Stimulated activated CD8-positive, alpha-beta memory T cell treated with anti-CD3 and anti-CD28 coated beads, Interleukin-4, amount 100 ng/mL, for 1 hour (primary cell): ENCODE data around the gene TBRG4.
"Not testable (repeated sequence)": the region's sequence is repeated elsewhere in the genome, so short reads cannot be mapped to it uniquely, and the experiment has no call there.

Source experiments
- DNase-seq, 2 donors: peaks; one replicate each; pipeline ENCODE4 v3.0.0-alpha.2; 2020; ENCODE audit warnings: low read depth in 2 of 2, low spot score in 1 of 2

TBRG4 gene

DNA sequence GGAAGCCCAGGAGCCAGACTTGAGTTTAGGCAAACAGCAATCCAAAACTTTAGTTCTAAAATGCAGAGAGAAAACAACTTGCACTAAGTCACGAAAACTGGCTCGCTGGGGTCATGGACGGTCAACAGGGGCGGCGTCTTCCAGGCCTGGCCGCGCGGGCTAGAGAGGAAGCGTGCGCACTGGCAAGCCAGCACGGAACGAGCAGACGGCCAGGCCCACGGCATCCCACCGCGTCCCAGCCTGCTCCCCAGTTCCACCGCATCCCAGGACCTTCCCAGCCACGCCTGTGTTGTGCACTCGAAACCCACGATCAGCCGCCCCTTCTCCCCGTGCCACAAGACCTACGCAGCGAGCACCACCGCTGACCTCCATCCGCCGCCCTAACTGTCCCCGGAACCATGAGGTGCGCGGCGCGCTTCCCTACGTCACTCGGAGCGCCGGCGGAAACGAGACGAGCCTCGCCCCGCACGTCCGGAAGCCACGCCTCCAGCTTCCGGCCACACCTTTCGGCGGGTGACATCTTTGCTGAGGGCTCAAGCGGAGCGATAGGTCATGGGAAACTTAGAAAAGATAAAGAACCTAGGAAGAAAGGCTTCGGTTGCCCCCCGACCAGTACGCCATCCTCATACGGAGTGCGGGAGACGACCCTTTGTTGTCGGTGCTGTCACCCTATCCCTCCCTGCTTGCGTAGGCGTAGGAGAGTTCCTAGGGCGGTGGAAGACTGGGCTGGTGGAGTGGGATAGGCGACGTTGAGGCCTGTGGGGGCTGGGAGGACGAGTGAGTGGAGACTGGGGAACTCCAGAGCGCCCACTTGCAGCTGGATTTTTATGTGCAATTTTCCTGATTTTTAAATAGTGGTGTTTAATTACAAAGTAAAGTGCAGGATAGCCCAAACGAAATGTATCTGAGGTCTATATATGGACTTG, at the start of gene TBRG4:
Gene TBRG4 (minus strand): TSS at position 400 of the 926 bp plus-strand sequence. CDS start 2,460 bp downstream, outside the sequence.
- DNase-seq, result peak; percentile 85 to 87

DNA sequence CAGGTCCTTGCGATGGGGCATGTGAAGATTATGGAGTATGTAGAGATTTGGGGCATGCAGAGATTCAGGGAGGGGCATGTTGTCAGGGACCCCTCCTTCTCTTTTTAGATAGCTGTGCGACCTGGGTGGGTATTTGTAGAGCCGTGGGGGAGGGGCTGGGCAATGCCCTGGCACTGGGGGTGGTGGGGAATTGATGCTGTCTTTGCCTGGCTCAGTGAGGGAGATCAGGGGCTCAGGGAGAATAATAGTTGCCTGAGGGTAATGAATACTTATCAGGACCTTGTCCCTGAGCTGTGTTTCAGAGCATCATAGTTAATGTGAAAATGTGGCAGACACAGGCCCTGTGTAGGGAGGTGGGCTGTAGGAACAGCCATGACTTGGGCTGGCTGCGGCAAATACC, 49.6 kb upstream of the TBRG4 start:
- no peak for DNase-seq

DNA sequence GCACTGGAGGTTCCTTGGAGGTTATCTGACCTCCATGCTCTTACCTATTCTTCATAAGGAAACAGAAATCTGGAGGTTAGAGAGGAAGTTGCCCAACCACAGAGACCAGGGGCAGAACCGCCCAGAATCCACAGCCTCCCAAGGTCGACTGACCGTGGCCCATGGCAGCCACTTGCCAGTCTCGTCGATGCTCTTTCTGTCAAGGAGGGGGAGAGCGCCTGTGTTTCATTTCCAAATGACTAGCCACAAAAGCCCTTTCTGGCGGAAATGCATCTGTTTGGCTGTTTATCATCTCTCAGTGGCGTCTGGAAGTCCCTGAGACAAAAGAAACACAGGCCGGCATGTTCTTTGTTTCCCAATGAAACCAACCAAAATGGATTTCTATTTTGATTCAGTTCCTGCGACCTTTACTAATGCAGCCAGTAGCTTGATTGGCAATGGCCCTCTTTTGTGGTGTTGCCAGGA, 49.0 kb upstream of the TBRG4 start:
- DNase-seq, result no peak

DNA sequence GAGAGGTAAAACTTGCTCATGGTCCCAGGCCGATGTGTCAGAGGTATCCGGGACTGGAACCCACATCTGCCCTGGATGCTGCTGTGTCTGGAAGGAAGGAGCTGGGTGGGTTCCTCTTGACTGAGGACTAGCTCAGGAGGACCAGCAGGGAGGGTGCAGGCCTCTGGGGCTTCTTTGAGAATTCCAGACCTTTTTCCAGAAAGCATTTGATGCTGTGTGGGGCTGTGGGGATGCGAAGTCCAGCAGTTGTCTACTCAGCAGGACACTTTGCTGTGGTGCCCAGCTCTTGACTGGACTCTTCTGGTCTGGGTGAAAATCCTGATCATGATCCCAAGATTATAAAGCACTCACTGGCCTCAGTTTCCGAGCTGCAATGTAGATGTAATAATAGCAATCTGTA, 47.8 kb upstream of the TBRG4 start:
- no peak for DNase-seq

DNA sequence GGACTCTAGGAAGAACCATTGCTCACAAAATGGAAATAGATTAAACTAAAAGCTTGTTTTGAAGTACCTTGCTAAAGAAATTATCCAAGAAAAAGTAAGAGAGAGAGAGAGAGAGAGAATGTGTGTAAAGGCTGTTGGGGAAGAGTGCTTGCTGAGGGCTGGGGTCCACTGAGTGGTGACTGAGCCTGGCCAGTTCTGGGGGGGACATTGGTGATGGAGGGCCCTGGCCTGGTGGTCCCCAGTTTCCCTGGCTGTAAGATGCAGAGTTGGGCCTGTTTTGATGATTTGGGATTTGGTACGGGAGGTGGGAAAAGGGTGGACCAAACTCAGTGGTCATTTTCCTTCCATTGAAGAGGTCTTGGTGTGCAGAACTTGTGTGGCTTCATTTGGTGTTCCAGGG, 47.0 kb upstream of the TBRG4 start:
- no peak for DNase-seq

DNA sequence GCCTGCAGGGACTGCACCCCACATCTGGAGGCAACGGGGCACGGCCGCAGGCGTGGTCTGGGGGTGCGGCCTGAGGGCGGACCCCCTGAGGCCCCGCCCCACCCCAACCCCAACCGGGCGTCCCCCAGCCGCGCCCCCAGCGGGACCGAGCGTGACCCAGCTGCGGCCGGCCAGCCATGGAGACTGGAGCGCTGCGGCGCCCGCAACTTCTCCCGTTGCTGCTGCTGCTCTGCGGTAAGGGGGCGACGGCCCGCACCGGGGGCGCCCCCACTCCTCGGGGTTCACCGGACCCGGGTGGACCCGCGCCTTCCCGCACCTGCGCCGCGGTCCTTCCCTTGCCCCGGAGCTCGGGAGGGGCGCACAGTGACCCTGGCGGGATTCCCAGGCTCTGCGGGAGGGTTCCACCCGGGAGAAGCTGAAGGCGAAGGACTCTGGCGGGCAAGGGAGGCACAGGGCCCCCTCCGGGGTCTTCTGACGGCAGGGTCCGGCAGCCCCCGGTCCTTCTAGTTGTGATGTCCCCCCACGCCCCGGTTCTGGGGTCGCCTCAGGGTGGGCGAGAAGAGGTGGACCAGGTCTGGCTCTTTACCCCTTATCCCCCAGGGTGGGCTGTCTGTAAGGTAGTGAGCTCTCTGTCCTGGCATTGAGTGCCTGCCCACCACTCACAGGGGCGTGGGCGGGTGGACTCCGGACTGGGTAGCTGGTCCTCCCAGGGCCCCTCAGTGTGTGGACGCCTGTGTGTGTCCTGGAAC, 46.3 kb upstream of the TBRG4 start, which contains the start of gene RAMP3:
Gene RAMP3 (plus strand): TSS at position 139 of the 749 bp plus-strand sequence. CDS start 38 bp downstream, at position 177.
- DNase-seq, result no peak

DNA sequence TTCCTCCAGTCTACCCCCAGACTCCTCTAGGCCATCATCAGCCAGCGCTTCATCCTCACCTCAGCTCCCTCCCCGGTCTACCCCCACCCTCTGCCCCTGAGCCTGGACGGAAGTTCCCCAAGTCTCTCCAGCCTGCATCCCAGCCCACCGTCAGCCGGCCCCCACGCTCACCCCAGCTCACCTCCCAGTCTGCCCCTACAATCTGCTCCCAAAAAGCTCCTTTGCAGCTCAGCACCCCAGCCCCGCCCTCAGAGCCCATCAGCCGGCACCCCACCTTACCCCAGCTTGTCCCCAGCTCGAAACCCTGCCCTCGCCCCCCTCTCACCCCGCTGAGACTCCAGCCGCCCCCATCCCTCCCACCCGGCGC, 45.8 kb upstream of the TBRG4 start:
- DNase-seq, result no peak

DNA sequence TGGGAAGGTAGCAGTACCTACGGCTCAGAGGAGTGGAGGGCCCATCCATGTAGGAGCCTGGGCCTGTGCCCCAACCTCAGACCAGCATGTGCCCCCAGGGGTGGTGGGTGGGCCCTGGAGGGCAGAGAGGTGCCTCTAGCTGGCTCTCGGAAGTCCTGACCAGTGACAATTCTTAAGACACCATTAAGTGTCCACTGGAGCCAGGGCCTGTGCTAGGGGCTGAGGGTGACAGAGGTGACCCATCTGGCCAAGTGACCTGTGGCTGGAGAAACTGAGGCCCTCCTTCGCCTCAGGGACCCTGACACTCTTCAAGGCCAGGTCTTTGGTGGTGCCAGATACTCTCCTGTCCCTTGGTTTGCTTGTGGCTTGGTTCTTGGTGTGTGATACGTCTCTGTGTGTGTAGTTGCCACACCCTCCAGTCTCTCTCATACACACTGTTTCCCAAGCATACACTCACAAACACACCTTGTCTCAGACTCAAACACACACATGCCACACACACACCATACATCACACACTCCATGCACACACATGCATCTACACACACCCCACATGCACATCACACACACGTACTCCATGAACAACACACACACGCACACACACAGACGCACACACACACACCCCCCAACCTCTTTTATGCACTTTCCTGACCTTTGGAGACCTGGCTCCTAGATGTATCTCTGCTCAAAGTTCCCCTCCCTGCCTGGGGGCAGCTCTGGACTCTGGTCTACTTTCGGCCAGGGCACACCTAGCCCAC, 45.2 kb upstream of the TBRG4 start:
- no peak for DNase-seq

DNA sequence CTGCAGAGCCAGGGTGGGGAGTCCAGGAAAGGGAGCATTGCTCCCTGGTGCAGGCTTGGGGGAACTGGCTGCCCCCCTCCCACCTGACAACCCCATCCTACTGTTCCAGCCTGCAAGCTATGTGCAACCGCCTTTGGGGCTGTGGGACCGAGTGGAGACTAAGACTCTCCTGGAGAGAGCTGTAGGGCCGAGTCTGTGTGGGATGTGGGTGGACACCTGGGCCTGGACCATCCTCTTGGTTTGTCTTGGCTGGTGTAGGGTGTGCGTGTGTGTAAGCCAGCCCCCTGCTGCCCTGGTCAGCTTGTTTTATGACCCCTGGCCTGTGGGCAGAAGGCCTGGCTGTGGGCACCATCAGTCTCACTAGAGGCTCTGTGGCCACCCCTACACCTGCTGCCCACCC, 44.4 kb upstream of the TBRG4 start:
- DNase-seq, result no peak

DNA sequence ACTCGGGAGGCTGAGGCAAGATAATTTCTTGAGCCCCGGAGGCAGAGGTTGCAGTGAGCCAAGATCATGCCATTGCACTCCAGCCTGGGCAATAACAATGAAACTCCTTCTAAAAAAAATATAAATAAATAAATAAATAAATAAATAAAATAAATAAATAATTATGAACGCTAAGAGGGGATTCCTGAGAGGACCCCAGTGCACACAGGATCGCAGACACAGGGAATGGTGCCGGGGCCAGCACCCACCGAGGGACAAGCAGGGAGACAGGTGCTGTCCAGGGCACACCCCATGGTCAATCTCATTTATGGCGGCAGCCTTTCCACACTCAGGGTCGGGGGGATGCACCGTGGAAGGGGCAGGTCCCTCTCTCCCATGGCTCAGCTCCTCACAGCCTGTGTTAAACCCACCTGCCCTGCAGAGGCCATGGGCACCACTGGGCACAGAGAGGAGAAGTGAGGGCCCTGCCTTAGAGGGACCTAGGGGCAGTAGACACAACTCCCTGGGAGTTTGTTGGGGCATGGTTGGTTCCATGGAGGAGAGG, 43.9 kb upstream of the TBRG4 start:
- no peak for DNase-seq

DNA sequence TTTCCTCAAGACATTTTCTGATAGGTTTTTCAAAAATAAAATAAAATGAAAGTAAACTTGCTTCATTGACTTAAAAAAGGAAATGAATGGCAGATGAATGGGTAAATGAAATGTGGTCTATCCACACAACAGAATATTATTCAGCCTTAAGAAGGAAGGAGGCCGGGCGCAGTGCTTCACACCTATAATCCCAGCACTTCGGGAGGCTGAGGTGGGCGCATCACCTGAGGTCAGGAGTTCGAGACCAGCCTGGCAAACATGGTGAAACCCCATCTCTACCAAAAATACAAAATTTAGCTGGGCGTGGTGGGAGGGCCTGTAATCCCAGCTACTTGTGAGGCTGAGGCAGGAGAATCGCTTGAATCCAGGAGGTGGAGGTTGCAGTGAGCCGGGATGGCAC, 42.4 kb upstream of the TBRG4 start:
- not testable (repeated sequence) for DNase-seq

DNA sequence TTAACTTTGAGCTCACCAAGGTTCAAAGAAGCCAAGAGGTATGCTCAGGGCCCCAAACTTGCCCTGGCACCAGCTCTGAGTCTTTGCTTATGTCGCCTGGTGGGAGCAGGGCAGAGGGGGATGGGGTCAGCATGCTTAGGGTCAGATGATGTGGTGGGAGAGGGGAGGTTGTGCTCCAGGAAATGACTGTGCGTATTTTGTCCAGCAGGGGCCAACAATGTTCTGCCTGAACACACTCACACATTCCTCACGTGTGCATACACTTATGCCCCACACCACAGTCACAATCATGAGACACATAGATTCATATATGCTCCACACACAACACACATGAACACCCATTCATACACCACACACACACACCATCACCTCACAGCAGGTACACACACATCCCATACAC, 41.7 kb upstream of the TBRG4 start:
- DNase-seq, result no peak

DNA sequence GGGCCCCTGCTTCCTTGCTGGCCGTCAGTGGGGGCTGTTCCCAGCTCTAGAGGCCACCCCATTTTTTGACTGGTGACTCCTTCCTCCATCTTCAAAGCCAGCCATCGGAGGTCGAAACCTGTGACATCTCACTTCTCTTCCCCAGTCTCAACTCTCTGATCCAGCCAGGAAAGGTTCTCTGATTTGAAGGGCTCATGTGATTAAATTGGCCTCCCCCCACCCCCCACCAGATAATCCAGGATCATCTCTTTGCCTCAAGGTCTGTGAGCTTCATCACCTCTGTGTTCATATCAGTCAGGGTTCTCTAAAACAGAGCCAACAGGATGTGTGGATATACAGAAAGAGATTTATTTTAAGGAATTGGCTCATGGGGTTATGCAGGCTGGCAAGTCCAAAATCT, 40.5 kb upstream of the TBRG4 start:
- DNase-seq, result no peak

DNA sequence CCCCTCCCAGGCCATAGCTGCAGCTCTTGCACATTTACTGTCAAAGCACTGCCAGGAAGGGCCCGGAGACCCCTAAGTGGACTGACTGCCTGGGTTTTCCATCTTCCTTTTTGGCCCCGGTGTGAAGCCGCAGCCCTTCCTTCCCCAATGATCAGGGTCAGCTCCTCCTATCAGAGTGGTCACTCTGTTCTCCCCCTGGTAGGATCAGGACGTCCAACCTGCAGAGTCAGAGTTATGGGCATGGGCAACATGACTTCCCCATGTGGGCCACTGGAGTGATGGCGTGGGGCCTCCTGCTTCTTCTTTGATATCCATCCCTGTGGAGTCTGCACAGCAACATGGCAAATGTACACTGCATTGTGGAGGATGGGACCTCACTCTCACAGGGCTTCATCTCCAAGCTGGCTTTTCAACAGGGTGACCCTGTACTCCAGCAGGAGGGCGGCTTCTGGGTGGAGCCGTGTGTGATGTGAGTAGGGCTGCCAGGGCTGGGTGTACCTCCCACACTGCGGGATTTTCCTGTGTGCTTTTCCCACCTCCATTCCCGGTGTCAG, 39.7 kb upstream of the TBRG4 start:
- DNase-seq, result no peak

DNA sequence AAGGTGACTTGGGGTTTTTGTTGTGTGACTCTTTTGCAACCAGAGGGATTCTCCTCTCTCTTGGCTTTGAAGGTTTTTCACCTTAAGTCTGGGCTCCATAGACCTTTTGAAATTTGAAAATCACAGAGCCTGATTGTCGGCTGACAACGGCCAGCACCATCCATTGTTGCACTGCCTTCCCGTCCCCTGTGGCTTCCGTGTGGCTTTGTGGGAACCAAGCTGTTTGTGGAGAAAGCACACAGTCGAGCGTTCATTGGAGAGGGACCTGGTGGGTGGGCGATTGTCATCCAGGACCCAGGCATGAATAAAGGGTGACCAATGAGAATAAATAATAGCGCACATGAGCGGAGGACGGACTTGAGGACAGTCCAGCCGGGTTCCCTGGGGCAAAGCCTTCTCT, 38.7 kb upstream of the TBRG4 start:
- no peak for DNase-seq

DNA sequence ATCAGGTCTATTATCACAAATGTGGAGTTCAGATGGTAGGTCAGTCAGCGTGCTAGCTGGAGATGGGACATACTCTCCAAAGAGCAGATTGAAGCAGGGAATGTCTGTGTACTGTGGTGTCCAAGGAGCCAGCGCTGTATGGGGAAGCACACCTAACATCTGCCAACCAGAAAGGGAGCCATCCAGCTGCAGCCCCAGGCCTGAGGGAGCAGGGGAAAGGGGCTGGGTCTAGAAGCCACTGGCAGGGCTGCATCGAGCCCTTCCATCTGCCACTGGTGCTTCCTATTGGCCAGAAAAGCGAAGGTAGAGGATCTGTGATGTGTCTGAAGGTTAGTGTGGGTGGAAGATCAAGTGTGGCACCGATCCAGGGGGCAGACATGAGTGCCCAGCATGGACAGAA, 38.1 kb upstream of the TBRG4 start:
- DNase-seq, result no peak

DNA sequence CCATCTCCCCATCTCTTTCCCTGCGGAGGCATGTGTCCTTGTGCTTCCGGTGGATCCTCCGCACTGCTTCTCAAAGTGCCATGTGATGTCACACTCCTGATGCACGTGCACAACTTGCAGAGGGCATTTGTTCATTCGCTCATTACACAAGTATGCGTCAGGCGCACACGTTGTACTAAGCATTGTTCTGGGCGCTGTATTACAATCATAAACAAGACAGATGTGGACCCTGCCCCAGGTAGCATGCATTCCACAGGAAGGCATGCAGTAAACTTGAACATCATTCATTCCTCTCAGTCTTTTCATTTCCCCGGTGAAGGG, 37.1 kb upstream of the TBRG4 start:
- DNase-seq, result no peak

DNA sequence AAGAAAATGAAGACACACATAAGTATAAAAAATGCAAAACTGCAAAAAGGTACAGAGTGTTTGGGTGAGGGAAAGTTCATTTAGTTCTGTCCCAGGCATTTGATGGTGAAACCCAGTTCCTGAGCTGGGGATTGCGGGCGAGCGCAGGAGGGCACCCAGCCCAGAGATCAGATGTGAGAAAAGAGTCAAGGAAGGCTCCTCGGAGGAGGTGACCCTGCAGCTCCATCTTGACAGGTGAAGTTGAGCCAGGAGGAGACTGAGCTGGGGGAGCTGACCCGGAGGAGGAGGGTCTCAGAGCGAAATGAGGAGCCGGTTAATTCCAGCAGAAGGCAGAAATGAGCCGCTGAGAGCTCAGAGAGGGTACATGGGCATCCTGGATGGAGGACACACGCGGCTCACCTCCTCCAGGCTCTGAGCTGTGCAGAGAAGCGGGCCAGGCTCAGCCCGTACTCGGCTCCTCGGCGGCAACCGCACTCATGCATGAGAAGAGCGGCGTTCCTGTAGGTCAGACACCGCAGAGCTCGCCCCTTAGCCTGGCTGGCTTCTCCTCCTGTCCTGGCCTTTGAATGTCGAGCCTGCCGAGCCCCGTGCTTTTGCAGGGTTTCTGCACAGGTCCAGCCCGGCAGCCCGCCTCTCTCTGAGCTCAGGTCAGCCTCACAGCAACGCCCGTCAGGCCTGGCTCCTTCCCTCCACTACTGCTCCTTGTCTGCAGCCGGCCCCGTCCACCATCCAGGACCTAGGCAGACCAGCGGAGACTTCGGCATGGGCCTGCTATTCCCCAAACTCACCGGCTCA, 36.6 kb upstream of the TBRG4 start:
- no peak for DNase-seq

DNA sequence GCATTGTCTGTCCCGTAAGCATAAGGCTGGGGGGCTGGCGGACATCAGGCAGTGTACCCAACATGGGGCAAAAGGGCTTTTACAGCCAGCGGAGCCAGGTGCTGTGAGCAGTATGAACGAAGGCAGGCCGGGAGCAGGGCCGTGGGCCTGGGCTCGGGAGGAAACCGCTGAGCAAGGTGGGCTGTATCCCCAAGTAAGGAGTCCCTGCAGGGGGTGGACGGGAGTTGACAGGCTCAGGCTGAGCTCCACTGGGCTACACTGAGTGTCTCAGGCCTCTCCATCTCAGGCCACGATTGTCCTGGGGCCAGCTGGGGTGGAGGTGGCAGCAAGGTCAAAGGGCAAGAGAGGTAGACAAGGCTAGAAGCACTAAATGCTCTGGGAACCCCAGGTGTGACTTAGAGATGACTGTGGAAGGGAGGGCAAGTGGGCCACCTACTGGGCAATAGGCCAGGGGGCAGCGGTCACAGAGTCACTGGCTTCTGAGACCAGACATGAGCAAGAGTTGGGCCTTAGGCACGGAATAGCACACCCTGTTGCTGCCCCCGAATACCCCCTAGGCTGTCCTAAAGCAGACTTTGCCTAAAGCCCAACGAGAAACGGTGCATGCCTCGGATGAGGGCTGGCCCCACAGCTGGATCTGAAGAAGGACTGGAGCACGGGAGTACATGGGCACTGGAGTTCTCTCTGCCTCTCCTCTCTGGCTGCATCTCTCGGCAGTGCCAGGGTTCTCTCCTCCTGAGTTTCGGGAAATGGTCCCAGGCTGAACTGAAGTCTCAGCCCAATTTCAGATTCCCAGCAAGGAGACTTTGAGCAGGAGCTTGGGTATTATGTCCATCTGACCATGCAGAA, 35.3 kb upstream of the TBRG4 start:
- DNase-seq, result no peak
